Trophoblast cell (in vitro differentiated cells and primary cell): ENCODE data around the gene ZBTB14.
A peak's percentile ranks its signal among the peaks of the same experiment; 100 is the strongest.

Experiments used
- DNase-seq, 2 donors: peaks; one replicate each; pipeline ENCODE4 v3.0.0-alpha.2; 2016
- H2AFZ ChIP-seq: 2 replicates; pipeline ENCODE4 v1.6.1; 2013; ENCODE audit warnings: low read length, moderate library complexity, mild to moderate bottlenecking; ENCODE audit not compliant: insufficient read depth, poor library complexity
- H2AK5ac ChIP-seq: 2 replicates; pipeline ENCODE4 v1.6.1; 2013; ENCODE audit warnings: mild to moderate bottlenecking, low read length
- H2BK120ac ChIP-seq: 2 replicates; pipeline ENCODE4 v1.6.1; 2013; ENCODE audit warnings: low read length, mild to moderate bottlenecking, moderate library complexity; ENCODE audit not compliant: insufficient read depth, poor library complexity
- H2BK12ac ChIP-seq: 2 replicates; pipeline ENCODE4 v1.6.1; 2013; ENCODE audit warnings: mild to moderate bottlenecking, low read length, moderate library complexity
- H2BK5ac ChIP-seq: 2 replicates; pipeline ENCODE4 v1.6.1; 2013; ENCODE audit warnings: low read length, low read depth, moderate library complexity, mild to moderate bottlenecking; ENCODE audit not compliant: poor library complexity
- H3K14ac ChIP-seq: 2 replicates; pipeline ENCODE4 v1.6.1; 2013; ENCODE audit warnings: mild to moderate bottlenecking, low read length
- H3K18ac ChIP-seq: 2 replicates; pipeline ENCODE4 v1.6.1; 2013; ENCODE audit warnings: mild to moderate bottlenecking, low read length
- H3K23ac ChIP-seq: 2 replicates; pipeline ENCODE4 v1.6.1; 2013; ENCODE audit warnings: low read length
- H3K27ac ChIP-seq: 2 replicates; pipeline ENCODE4 v1.5.1; 2013; ENCODE audit warnings: low read depth, mild to moderate bottlenecking, inconsistent platforms, low read length, moderate library complexity
- H3K27me3 ChIP-seq: 2 replicates; pipeline ENCODE4 v1.6.1; 2013; ENCODE audit warnings: inconsistent platforms, mild to moderate bottlenecking, low read length, moderate library complexity; ENCODE audit not compliant: insufficient read depth
- H3K36me3 ChIP-seq, 2 experiments: 1 replicate in 1 of 2; 2 replicates in 1 of 2; pipeline ENCODE4 v1.6.1; 2013; ENCODE audit warnings: low read length in 2 of 2, mild to moderate bottlenecking in 2 of 2, moderate library complexity in 1 of 2; ENCODE audit not compliant: insufficient read depth in 2 of 2, control insufficient read depth in 1 of 2
- H3K4ac ChIP-seq: 2 replicates; pipeline ENCODE4 v1.6.1; 2013; ENCODE audit warnings: low read depth, mild to moderate bottlenecking, low read length, moderate library complexity
- H3K4me1 ChIP-seq, 2 experiments: 1 replicate in 1 of 2; 2 replicates in 1 of 2; pipeline ENCODE4 v1.6.1; 2013; ENCODE audit warnings: low read length in 2 of 2, mild to moderate bottlenecking in 2 of 2, moderate library complexity in 1 of 2; ENCODE audit not compliant: insufficient read depth in 2 of 2, control insufficient read depth in 1 of 2
- H3K4me2 ChIP-seq: 2 replicates; pipeline ENCODE4 v1.6.1; 2013; ENCODE audit warnings: inconsistent platforms, mild to moderate bottlenecking, low read length, moderate library complexity
- H3K4me3 ChIP-seq: 2 replicates; pipeline ENCODE4 v1.5.1; 2013; ENCODE audit warnings: mild to moderate bottlenecking, low read depth, low read length, inconsistent platforms
- H3K79me1 ChIP-seq: one replicate; pipeline ENCODE4 v1.6.1; 2013; ENCODE audit warnings: low read length
- H3K79me2 ChIP-seq: 2 replicates; pipeline ENCODE4 v1.6.1; 2013; ENCODE audit warnings: low read length, mild to moderate bottlenecking; ENCODE audit not compliant: control insufficient read depth, insufficient read depth, poor library complexity
- H3K9ac ChIP-seq: 2 replicates; pipeline ENCODE4 v1.6.1; 2013; ENCODE audit warnings: mild to moderate bottlenecking, low read length
- H3K9me3 ChIP-seq: 2 replicates; pipeline ENCODE4 v1.6.1; 2013; ENCODE audit warnings: low read depth, mild to moderate bottlenecking, control low read depth, inconsistent platforms, low read length; ENCODE audit not compliant: insufficient read depth
- H4K12ac ChIP-seq: 2 replicates; pipeline ENCODE4 v1.6.1; 2013; ENCODE audit warnings: low read depth, mild to moderate bottlenecking, low read length, moderate library complexity
- H4K8ac ChIP-seq: 2 replicates; pipeline ENCODE4 v1.6.1; 2013; ENCODE audit warnings: low read depth, mild to moderate bottlenecking, low read length, moderate library complexity
- H4K91ac ChIP-seq: one replicate; pipeline ENCODE4 v1.6.1; 2013; ENCODE audit warnings: low read depth, mild to moderate bottlenecking, low read length, moderate library complexity
- WGBS: extraction: QIAGEN DNeasy Blood & Tissue Kit; methylation state at CpG from one replicate; pipeline ENCODE4 v1.1.7; 2013; ENCODE audit warnings: missing lambda C conversion rate; ENCODE audit not compliant: insufficient read length, insufficient coverage; ENCODE audit errors: extremely low coverage; 5-methylcytosine and 5-hydroxymethylcytosine counted together

The ZBTB14 gene

GRCh38 chr18:5295981-5296705, 617 bp upstream of the ZBTB14 start:
- H4K12ac ChIP-seq, result peak overlapping the region; percentile 99
- peak overlapping the region; percentile 99 for H3K18ac ChIP-seq
- peak overlapping the region; percentile 79 for H3K9ac ChIP-seq
- H3K4me1 ChIP-seq, result peaks cover 0 to 5% of the 10 kb centered on the region in 2 experiments
- peaks cover 16% of the 10 kb centered on the region for H3K79me1 ChIP-seq
- peaks cover 1% of the 10 kb centered on the region for H3K9me3 ChIP-seq
- H3K4me2 ChIP-seq, result peak overlapping the region; percentile 94
- no peak overlapping the region for H3K23ac ChIP-seq
- peak overlapping the region; percentile 98 for H4K8ac ChIP-seq
- H3K36me3 ChIP-seq, result peaks cover 4 to 6% of the 10 kb centered on the region in 2 experiments
- H4K91ac ChIP-seq, result peak overlapping the region; percentile 94
- H2AFZ ChIP-seq, result peak overlapping the region; percentile 85
- peak overlapping the region; percentile 50 for H2BK12ac ChIP-seq
- H3K14ac ChIP-seq, result peak overlapping the region; percentile 99
- peak overlapping the region; percentile 96 for H3K4me3 ChIP-seq
- H3K27me3 ChIP-seq, result no peaks in the 10 kb centered on the region
- no CpG with 5 or more reads among the region's 95 CpGs for WGBS
- peak overlapping the region; percentile 94 for H2BK120ac ChIP-seq
- peak overlapping the region; percentile 96 for H3K4ac ChIP-seq
- H3K79me2 ChIP-seq, result peaks cover 12% of the 10 kb centered on the region
- H2AK5ac ChIP-seq, result peak overlapping the region; percentile 68
- H3K27ac ChIP-seq, result peak overlapping the region; percentile 98
- DNase-seq, result peak; percentile 94 to 99
- peak overlapping the region; percentile 67 for H2BK5ac ChIP-seq

- peak overlapping the region; percentile 90 for H3K9ac ChIP-seq
- peaks cover 12% of the 10 kb centered on the region for H3K79me2 ChIP-seq
- no peak overlapping the region for H2BK12ac ChIP-seq
- H2AK5ac ChIP-seq, result peak overlapping the region; percentile 26
- H2AFZ ChIP-seq, result peak overlapping the region; percentile 56
- H2BK120ac ChIP-seq, result peak overlapping the region; percentile 55
- H3K36me3 ChIP-seq, result peaks cover 11% of the 10 kb centered on the region in 2 experiments
- peaks cover 16% of the 10 kb centered on the region for H3K79me1 ChIP-seq
- peak overlapping the region; percentile 39 for H3K18ac ChIP-seq
- peak overlapping the region; percentile 69 for H3K14ac ChIP-seq
- H3K27ac ChIP-seq, result peak overlapping the region; percentile 89
- H4K12ac ChIP-seq, result peak overlapping the region; percentile 89
- peak overlapping the region; percentile 70 for H2BK5ac ChIP-seq
- H3K4me2 ChIP-seq, result peak overlapping the region; percentile 94
- peak overlapping the region; percentile 79 for H4K91ac ChIP-seq
- H3K4me1 ChIP-seq, result peaks cover 0 to 5% of the 10 kb centered on the region in 2 experiments
- H3K27me3 ChIP-seq, result no peaks in the 10 kb centered on the region
- peak overlapping the region; percentile 65 for H3K4ac ChIP-seq
- peak overlapping the region; percentile 93 for H4K8ac ChIP-seq
- peaks cover 1% of the 10 kb centered on the region for H3K9me3 ChIP-seq
- peak; percentile 71 to 75 for DNase-seq
- no CpG with 5 or more reads among the region's 58 CpGs for WGBS
- H3K4me3 ChIP-seq, result peak overlapping the region; percentile 84
- H3K23ac ChIP-seq, result no peak overlapping the region
Observed at GRCh38 chr18:5294457-5295230, 882 bp downstream of the ZBTB14 start.

GRCh38 chr18:5294113-5294456, 1.4 kb downstream of the ZBTB14 start:
- DNase-seq, result no peak
- WGBS, result no CpG with 5 or more reads among the region's 5 CpGs
- H3K4me1 ChIP-seq, result peaks cover 0 to 5% of the 10 kb centered on the region in 2 experiments

GRCh38 chr18:5288517-5288935, 7.0 kb downstream of the ZBTB14 start:
- no CpG with 5 or more reads among the region's 2 CpGs for WGBS
- Histone ChIP-seq H3K27me3 (no peaks in the 10 kb centered on the region), H4K12ac (no peak overlapping the region), H2BK5ac (no peak overlapping the region), H3K4me1 (no peaks in the 10 kb centered on the region), H3K36me3 (peaks cover 11% of the 10 kb centered on the region in 2 experiments), H3K4me2 (no peak overlapping the region), H3K27ac (no peak overlapping the region), H2AFZ (no peak overlapping the region), H4K91ac (no peak overlapping the region), H2BK120ac (no peak overlapping the region), H2AK5ac (no peak overlapping the region), H3K23ac (no peak overlapping the region), H3K4me3 (no peak overlapping the region), H3K9ac (no peak overlapping the region), H3K79me1 (no peaks in the 10 kb centered on the region), H4K8ac (no peak overlapping the region), H3K14ac (no peak overlapping the region), H3K9me3 (peaks cover 2% of the 10 kb centered on the region), H2BK12ac (no peak overlapping the region), H3K4ac (no peak overlapping the region), H3K18ac (no peak overlapping the region), H3K79me2 (no peaks in the 10 kb centered on the region)
- DNase-seq, result no peak

More at GRCh38 chr18:5294113-5294456, 1.4 kb downstream of the ZBTB14 start:
- H3K79me1 ChIP-seq, result peaks cover 16% of the 10 kb centered on the region
- no peak overlapping the region for H2BK5ac ChIP-seq
- no peaks in the 10 kb centered on the region for H3K9me3 ChIP-seq
- peak overlapping the region; percentile 94 for H3K4me2 ChIP-seq
- H3K27ac ChIP-seq, result no peak overlapping the region
- H4K12ac ChIP-seq, result no peak overlapping the region
- H3K27me3 ChIP-seq, result no peaks in the 10 kb centered on the region
- peaks cover 12% of the 10 kb centered on the region for H3K79me2 ChIP-seq
- H2BK12ac ChIP-seq, result no peak overlapping the region
- no peak overlapping the region for H4K8ac ChIP-seq
- H3K14ac ChIP-seq, result no peak overlapping the region
- no peak overlapping the region for H2AFZ ChIP-seq
- no peak overlapping the region for H3K18ac ChIP-seq
- H4K91ac ChIP-seq, result no peak overlapping the region
- H2BK120ac ChIP-seq, result no peak overlapping the region
- H3K4me3 ChIP-seq, result no peak overlapping the region
- H3K4ac ChIP-seq, result no peak overlapping the region
- H3K36me3 ChIP-seq, result peaks cover 11% of the 10 kb centered on the region in 2 experiments
- H3K9ac ChIP-seq, result no peak overlapping the region
- H2AK5ac ChIP-seq, result no peak overlapping the region
- no peak overlapping the region for H3K23ac ChIP-seq
